Measurements from ENCODE around the gene IGSF22. TPM values are rescaled to one million over a fixed set of nuclear protein-coding genes. Genes with fewer than 3 reads are reported as not detected.
A peak's percentile ranks its signal among the peaks of the same experiment; 100 is the strongest.

Gene IGSF22
- polyA plus RNA-seq, 4 donors = 0.87 to 2.6 (median 1.6) TPM

GRCh38 chr11:18715476-18715875 is 10.5 kb downstream of the IGSF22 start:
- no peak for DNase-seq (ENCODE audit: low read depth in 4 of 4, low spot score in 3 of 4)

DNA sequence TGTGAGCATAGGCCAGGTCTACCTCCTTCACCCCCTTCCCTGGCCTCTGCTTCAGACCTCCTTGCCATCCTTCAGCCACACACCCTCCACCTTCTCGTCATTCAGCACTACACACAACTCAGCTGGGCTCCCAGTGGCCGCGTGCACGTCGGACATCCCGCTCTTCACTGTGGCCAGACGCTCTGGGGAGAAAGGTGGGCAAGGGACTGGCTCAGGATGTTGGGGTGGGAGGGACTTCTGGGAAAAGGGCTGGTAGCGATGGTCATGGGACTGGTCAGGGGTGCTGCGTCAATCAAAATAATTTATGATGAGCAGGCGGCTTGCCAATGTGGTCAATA is 11.6 kb downstream of the IGSF22 start:
- DNase-seq (ENCODE audit: low read depth in 4 of 4, low spot score in 3 of 4) = no peak

GRCh38 chr11:18713646-18714442 is 12.1 kb downstream of the IGSF22 start:
- DNase-seq (ENCODE audit: low read depth in 4 of 4, low spot score in 3 of 4) = no peak

GRCh38 chr11:18710545-18710944 is 15.4 kb downstream of the IGSF22 start:
- DNase-seq (ENCODE audit: low read depth in 4 of 4, low spot score in 3 of 4) = no peak

DNA sequence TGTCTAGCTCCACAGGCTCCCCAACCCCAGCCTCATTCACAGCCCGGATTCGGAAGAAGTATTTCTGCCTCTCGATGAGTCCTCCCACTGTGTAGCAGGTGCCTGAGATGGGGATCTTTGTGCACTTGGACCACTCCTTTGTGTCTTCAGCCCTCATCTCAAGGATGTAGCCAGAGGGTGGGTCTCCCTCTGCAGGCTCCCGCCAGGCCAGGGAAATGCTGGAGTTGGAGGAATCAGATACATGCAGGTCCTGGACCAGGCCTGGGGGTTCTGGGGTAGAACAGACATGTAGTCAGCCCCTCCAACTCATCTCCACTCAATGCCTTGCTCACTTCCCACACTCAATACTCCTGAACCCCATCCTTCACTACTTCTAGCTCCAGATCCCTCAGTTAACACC is 16.6 kb downstream of the IGSF22 start:
- DNase-seq (ENCODE audit: low read depth in 4 of 4, low spot score in 3 of 4) = no peak

GRCh38 chr11:18707811-18708340 is 18.1 kb downstream of the IGSF22 start:
- no peak for DNase-seq (ENCODE audit: low read depth in 4 of 4, low spot score in 3 of 4)

DNA sequence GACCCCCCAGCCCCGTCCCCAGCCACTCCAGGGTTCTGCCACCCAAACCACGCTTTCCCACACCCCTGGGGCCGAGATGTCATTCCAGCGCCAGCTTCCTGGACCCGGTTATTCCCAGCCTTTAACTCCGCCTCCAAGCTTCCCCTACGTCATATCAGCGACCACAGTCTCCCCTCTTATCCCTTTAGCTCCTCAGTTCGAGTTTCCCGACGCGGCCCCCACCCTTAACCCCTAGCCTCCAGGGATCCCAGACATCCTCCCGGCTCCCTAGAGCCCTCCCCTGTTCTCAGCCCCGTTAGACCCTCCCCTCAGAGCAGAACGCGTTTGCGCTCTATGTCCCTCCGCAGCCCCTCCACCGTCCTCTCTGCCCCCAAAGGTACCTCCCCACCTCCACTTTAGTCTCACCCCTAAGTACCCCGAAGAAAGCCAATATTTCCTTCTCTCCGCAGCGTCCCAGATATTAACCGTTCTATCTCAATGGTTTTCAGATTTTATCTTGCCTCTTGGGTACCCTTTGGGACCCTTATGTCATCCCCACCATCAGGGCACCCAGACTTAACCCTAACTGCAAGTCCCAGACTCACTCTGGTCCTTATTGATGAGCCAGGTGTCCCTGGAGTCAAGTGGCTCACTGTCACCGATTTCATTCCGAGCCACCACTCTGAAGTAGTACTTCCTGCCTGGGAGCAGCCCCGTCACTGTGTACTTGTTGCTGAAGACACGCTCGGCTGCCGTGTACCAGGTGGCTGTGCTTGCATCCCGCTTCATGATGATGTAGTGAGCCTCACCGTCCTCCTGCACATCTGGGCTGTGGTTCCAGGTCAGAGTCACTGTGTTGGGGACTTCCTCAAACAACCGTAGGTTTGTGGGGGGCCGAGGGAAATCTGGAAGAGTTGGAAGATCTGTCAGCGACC is 19.4 kb downstream of the IGSF22 start:
- DNase-seq (ENCODE audit: low read depth in 4 of 4, low spot score in 3 of 4) = no peak

DNA sequence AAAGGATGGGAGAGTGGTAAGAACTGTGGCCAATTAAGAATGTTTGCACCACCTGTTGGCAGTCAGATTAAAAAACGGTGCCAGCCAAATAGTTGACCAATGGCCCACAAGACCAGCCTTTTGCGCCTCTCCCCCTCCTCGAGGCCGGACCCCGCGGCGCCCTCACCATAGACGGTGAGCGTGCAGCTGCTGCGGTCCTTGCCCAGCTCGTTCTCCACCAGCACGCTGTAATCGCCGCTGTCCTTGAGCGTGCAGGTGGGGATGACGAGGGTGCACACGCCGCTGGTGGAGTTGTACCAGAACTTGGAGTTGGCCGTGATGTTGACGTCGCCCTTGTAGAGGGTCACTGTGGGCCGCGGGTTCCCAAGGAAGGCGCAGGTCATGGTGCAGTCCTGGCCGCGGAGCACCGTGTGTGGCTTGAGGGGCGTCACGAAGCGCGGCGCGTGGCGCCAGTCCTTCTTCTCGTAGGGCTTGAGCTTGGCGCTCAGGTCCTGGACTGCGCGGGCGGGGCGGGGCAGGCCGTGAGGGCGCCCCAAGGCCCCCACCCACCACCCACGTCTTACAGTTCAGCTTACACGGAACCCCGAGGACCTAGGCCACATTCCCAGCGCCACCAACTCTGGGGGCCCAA is 20.2 kb downstream of the IGSF22 start:
- no peak for DNase-seq (ENCODE audit: low read depth in 4 of 4, low spot score in 3 of 4)

DNA sequence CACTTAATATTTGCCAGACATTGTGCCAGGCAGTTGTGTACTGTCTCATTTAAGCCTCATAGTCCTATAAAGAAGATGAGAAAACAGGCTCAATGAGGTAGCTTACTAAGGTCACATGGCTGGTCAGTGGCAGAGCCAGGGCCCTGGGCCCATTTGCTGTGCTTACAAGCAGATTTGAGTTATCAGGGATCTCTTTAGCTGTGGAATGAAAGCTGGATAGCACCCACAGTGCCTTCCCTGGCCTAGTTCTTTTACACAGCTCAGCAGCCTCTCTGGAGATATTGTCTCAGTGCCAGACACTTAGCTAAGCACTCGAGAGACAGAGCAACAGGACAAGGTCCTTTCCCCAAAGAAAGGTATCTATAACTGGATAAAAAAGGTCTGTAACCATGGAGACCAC is 21.3 kb downstream of the IGSF22 start:
- no peak for DNase-seq (ENCODE audit: low read depth in 4 of 4, low spot score in 3 of 4)

DNA sequence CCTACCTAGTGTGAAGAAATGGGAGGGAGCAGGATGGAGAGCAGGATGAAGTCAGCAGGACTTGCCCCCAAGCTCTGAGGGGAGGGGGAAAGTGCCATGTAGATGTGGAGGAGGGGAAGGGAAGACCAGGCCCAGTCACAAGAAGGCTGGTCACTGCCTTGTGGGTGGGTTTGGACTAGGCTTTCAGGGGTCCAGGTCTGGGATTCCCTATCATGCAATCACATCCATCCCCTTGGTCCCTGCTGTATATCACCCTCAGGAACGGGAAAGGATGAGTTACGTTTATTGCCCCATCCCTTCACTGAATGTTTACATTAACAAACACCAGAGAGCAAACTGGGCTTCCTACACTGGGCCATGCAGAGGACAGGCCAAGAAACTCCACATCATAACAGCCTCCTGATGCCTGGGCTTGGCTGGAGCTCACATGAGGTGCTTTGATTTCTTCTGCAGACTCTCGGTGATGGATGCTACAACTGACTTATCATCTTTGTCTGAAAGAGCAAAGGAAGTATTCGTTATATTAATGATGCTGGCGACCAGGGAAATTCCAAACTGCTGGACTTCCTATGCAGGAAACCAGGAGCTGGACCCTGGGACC is 21.8 kb downstream of the IGSF22 start:
- no peak for DNase-seq (ENCODE audit: low read depth in 4 of 4, low spot score in 3 of 4)

GRCh38 chr11:18703001-18703763 is 22.8 kb downstream of the IGSF22 start:
- no peak for DNase-seq (ENCODE audit: low read depth in 4 of 4, low spot score in 3 of 4)

- no peak for DNase-seq (ENCODE audit: low read depth in 4 of 4, low spot score in 3 of 4)
These were observed 24.3 kb downstream of the IGSF22 start for GRCh38 chr11:18701614-18702216.

- no peak for DNase-seq (ENCODE audit: low read depth in 4 of 4, low spot score in 3 of 4)
These were observed 25.1 kb downstream of the IGSF22 start for GRCh38 chr11:18700872-18701271.

DNA sequence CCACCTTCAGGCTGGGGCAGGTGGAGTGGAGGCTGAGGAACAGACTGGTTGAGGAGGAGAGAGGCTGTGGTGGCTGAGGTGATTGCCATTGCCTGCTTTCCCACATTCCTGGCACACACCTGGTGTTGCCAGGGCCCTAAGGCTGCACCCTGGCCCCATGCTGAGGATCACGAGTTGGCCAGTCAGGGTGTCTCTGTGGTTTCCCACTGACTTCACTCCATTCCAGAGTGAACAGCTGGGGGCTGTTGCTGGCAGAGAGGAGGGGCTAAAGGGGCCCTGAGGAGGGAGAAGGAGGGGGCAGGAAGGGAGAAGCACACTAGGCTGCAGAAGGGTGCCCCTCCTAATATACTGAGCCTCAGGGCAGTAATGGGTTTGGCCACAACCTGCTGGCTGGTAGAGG is 25.6 kb downstream of the IGSF22 start:
- peak in 1 of 4 donors; percentile 34 for DNase-seq (ENCODE audit: low read depth in 4 of 4, low spot score in 3 of 4)

GRCh38 chr11:18699848-18700261 is 26.1 kb downstream of the IGSF22 start:
- DNase-seq (ENCODE audit: low read depth in 4 of 4, low spot score in 3 of 4) = peak in 1 of 4 donors; percentile 29

- no peak for DNase-seq (ENCODE audit: low read depth in 4 of 4, low spot score in 3 of 4)
These were observed 26.8 kb downstream of the IGSF22 start for GRCh38 chr11:18699269-18699596.

GRCh38 chr11:18698341-18699268 is 27.4 kb downstream of the IGSF22 start, which contains the start of gene TMEM86A:
Gene TMEM86A, plus strand, starts transcription at chr11:18698779. Its CDS starts 108 bp downstream, at chr11:18698887.
- DNase-seq (ENCODE audit: low read depth in 4 of 4, low spot score in 3 of 4) = peak in 2 of 4 donors; percentile 83 to 84

DNA sequence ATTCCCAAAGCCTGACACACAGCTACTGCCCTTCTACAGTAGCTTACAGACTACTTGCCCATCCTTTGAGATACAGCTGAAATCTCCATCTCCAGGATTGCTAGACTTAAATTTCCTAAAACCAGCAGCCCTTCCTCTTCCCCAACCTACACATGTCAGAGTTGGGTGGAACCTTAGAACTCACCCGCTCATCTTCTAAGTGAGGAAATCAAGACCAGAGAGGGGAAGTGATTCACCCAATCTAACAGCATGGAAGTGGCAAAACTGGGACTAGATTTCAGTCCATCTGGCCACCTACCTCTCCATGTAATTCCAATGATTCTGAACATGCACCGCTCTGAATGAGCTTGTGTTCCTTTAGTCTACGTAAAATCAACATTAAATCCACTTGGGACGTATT is 28.4 kb downstream of the IGSF22 start:
- no peak for DNase-seq (ENCODE audit: low read depth in 4 of 4, low spot score in 3 of 4)

Data from left renal pelvis (tissue), 4 donors.